ENCODE measurements around the gene CDS1.

CDS1 gene

GRCh38 chr4:84585251-84585650, 2.3 kb downstream of the CDS1 start:
- TF ChIP-seq POLR2AphosphoS5 (IDR thresholded peaks at IDR 0.05; ENCODE audit: low read depth, low read length) (no peak), TAF1 (IDR thresholded peaks at IDR 0.05; ENCODE audit: borderline replicate concordance, insufficient read depth, low read length) (no peak), REST (IDR thresholded peaks at IDR 0.05; ENCODE audit: insufficient read depth in 1 of 2, low read depth in 2 of 2, low read length in 2 of 2) (no peak), FOXP2 (optimal IDR thresholded peaks at IDR 0.05; ENCODE audit: borderline replicate concordance, extremely low read depth, extremely low read length, insufficient read depth) (no peak), SIN3A (IDR thresholded peaks at IDR 0.05; ENCODE audit: borderline replicate concordance, insufficient read depth, low read length) (no peak)

- TF ChIP-seq TAF1 (IDR thresholded peaks at IDR 0.05; ENCODE audit: borderline replicate concordance, insufficient read depth, low read length), result no peak
- no peak for TF ChIP-seq POLR2AphosphoS5 (IDR thresholded peaks at IDR 0.05; ENCODE audit: low read depth, low read length)
- TF ChIP-seq SIN3A (IDR thresholded peaks at IDR 0.05; ENCODE audit: borderline replicate concordance, insufficient read depth, low read length), result no peak
- TF ChIP-seq FOXP2 (optimal IDR thresholded peaks at IDR 0.05; ENCODE audit: borderline replicate concordance, extremely low read depth, extremely low read length, insufficient read depth), result no peak
- no peak for TF ChIP-seq REST (IDR thresholded peaks at IDR 0.05; ENCODE audit: insufficient read depth in 1 of 2, low read depth in 2 of 2, low read length in 2 of 2)
Observed at GRCh38 chr4:84594724-84595123, 11.8 kb downstream of the CDS1 start.

DNA sequence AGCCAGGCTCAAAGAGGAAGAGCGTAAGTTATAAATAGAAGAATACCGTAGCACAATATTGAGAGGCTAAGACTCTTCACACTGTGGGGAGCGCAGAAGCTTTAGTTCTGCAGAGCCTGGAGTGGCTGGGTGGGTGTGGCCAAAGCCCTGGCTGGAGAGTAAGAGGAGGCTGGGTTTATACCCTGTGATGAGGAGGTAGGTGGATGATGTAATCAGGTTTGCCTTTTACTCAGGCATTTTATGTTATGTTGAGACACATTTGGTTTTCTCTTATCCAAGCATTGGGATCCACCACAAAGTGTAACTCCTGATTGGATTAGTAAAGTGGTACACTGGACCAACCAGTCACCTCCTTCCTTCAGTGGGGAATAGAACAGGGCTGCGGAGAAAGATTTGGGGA, 13.9 kb downstream of the CDS1 start:
- TF ChIP-seq SIN3A (IDR thresholded peaks at IDR 0.05; ENCODE audit: borderline replicate concordance, insufficient read depth, low read length) (no peak), POLR2AphosphoS5 (IDR thresholded peaks at IDR 0.05; ENCODE audit: low read depth, low read length) (no peak), TAF1 (IDR thresholded peaks at IDR 0.05; ENCODE audit: borderline replicate concordance, insufficient read depth, low read length) (no peak), REST (IDR thresholded peaks at IDR 0.05; ENCODE audit: insufficient read depth in 1 of 2, low read depth in 2 of 2, low read length in 2 of 2) (no peak), FOXP2 (optimal IDR thresholded peaks at IDR 0.05; ENCODE audit: borderline replicate concordance, extremely low read depth, extremely low read length, insufficient read depth) (no peak)

GRCh38 chr4:84597450-84597849, 14.5 kb downstream of the CDS1 start:
- TF ChIP-seq REST (IDR thresholded peaks at IDR 0.05; ENCODE audit: insufficient read depth in 1 of 2, low read depth in 2 of 2, low read length in 2 of 2), result no peak
- TF ChIP-seq POLR2AphosphoS5 (IDR thresholded peaks at IDR 0.05; ENCODE audit: low read depth, low read length), result no peak
- TF ChIP-seq TAF1 (IDR thresholded peaks at IDR 0.05; ENCODE audit: borderline replicate concordance, insufficient read depth, low read length), result no peak
- no peak for TF ChIP-seq SIN3A (IDR thresholded peaks at IDR 0.05; ENCODE audit: borderline replicate concordance, insufficient read depth, low read length)
- no peak for TF ChIP-seq FOXP2 (optimal IDR thresholded peaks at IDR 0.05; ENCODE audit: borderline replicate concordance, extremely low read depth, extremely low read length, insufficient read depth)

- TF ChIP-seq REST (IDR thresholded peaks at IDR 0.05; ENCODE audit: insufficient read depth in 1 of 2, low read depth in 2 of 2, low read length in 2 of 2), result no peak
- no peak for TF ChIP-seq POLR2AphosphoS5 (IDR thresholded peaks at IDR 0.05; ENCODE audit: low read depth, low read length)
- no peak for TF ChIP-seq TAF1 (IDR thresholded peaks at IDR 0.05; ENCODE audit: borderline replicate concordance, insufficient read depth, low read length)
- no peak for TF ChIP-seq FOXP2 (optimal IDR thresholded peaks at IDR 0.05; ENCODE audit: borderline replicate concordance, extremely low read depth, extremely low read length, insufficient read depth)
- no peak for TF ChIP-seq SIN3A (IDR thresholded peaks at IDR 0.05; ENCODE audit: borderline replicate concordance, insufficient read depth, low read length)
Observed at GRCh38 chr4:84606645-84607044, 23.7 kb downstream of the CDS1 start.
